Right lobe of liver (tissue), 6 donors: ENCODE measurements around the gene RBM15. TPM values are rescaled to one million over a fixed set of nuclear protein-coding genes. Genes with fewer than 3 reads are reported as not detected.
A peak's percentile ranks its signal among the peaks of the same experiment; 100 is the strongest.

Experiments used
- ATAC-seq, 4 donors: fragments of 200-7000 bp; cut with Tn5 transposase; one replicate each; pipeline ENCODE4 v1.9.1; 2020; ENCODE audit warnings: mild to moderate bottlenecking in 4 of 4, moderate library complexity in 4 of 4
- DNase-seq, 3 donors: peaks; one replicate each; pipeline ENCODE4 v3.0.0-alpha.2; 2020
- H3K27ac ChIP-seq, 3 donors: fragments of 200-600 bp; one replicate each; pipeline ENCODE4 v1.8.0; 2022
- H3K27me3 ChIP-seq, 2 donors: fragments of 200-600 bp; one replicate each; pipeline ENCODE4 v1.8.0; 2022
- H3K36me3 ChIP-seq, 4 donors: fragments of 200-600 bp; sonication (generic) in 1 of 4; one replicate each; pipeline versions ENCODE4 v1.5.1 to v1.8.0; 2017 to 2022; ENCODE audit warnings: control low read depth in 1 of 4
- H3K4me1 ChIP-seq, 4 donors: fragments of 200-600 bp; sonication (generic) in 1 of 4; one replicate each; pipeline versions ENCODE4 v1.5.1 to v1.8.0; 2017 to 2022; ENCODE audit warnings: control low read depth in 1 of 4
- H3K4me3 ChIP-seq, 3 donors: fragments of 200-600 bp; one replicate each; pipeline ENCODE4 v1.8.0; 2022
- H3K9me3 ChIP-seq, 4 donors: fragments of 200-600 bp; sonication (generic) in 1 of 4; one replicate each; pipeline versions ENCODE4 v1.5.1 to v1.8.0; 2017 to 2022; ENCODE audit warnings: control low read depth in 1 of 4
- POLR2A ChIP-seq: fragments of 450-650 bp; IDR thresholded peaks from one replicate; pipeline ENCODE4 v1.6.1; 2017; ENCODE audit warnings: antibody characterized with exemption, mild to moderate bottlenecking
- WGBS: methylation state at CpG from one replicate; pipeline ENCODE4 v1.1.6; 2018; ENCODE audit warnings: low coverage, low lambda C conversion rate; ENCODE audit not compliant: insufficient coverage; ENCODE audit errors: missing lambda C conversion rate; 5-methylcytosine and 5-hydroxymethylcytosine counted together
- intact Hi-C, 2 donors: fragments of 100-400 bp; cut with DNase I; formaldehyde crosslinking; loops; one replicate each; pipeline versions ENCODE4 v1.11.2 to v1.14.1; 2022
- total RNA-seq, 6 experiments: library from RNA; depleted of rRNA in 2 of 6; stranded (reverse); fragments of >200 nt in 2 of 6; fragmentation: NEBNext Ultra II Directional in 3 of 6; extraction: Animal tissue kit (Norgen Biotek cat#: 25700) in 3 of 6; gene quantifications; one replicate each; pipeline versions ENCODE4 v1.1.0 to v1.2.4, GENCODE V29; 2016 to 2023
- TF ChIP-seq, protein P1 (sequence below), 4 donors: fragments of 200-600 bp in 3 of 4; fragments of 450-650 bp in 1 of 4; IDR thresholded peaks; one replicate each; pipeline versions ENCODE4 v1.5.1 to v1.8.0; 2016 to 2022; ENCODE audit warnings: antibody characterized with exemption in 4 of 4, mild to moderate bottlenecking in 2 of 4
- donor health status: DM: no; HTN: yes; CAD: no.
- donor health status: DM: no; HTN: no; CAD: no.
- donor health status: DM: no; HTN: no; CAD: no.
- donor health status: DM: no; HTN: yes; CAD: no.
- donor health status: DM: no; HTN: yes; CAD: no.

RBM15 gene
- total RNA-seq, 6 experiments from 2014 or later, result 8.9 to 15.1 (median 12.2) TPM

GRCh38 chr1:110393691-110394492 lies 54.7 kb downstream of the RBM15 start:
- ATAC-seq (peak in 3 of 4 donors; percentile 33 to 81 (median 43)), DNase-seq (no peak)
- no peaks in the 10 kb centered on the region for H3K9me3 ChIP-seq
- H3K4me3 ChIP-seq, result no peak overlapping the region
- peaks cover 0 to 13% (median 0%) of the 10 kb centered on the region in 4 donors for H3K4me1 ChIP-seq
- TF ChIP-seq, protein P1, sequence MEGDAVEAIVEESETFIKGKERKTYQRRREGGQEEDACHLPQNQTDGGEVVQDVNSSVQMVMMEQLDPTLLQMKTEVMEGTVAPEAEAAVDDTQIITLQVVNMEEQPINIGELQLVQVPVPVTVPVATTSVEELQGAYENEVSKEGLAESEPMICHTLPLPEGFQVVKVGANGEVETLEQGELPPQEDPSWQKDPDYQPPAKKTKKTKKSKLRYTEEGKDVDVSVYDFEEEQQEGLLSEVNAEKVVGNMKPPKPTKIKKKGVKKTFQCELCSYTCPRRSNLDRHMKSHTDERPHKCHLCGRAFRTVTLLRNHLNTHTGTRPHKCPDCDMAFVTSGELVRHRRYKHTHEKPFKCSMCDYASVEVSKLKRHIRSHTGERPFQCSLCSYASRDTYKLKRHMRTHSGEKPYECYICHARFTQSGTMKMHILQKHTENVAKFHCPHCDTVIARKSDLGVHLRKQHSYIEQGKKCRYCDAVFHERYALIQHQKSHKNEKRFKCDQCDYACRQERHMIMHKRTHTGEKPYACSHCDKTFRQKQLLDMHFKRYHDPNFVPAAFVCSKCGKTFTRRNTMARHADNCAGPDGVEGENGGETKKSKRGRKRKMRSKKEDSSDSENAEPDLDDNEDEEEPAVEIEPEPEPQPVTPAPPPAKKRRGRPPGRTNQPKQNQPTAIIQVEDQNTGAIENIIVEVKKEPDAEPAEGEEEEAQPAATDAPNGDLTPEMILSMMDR (IDR thresholded peaks at IDR 0.05), result no peak
- TF ChIP-seq POLR2A, result no peak
- peaks cover 0 to 5% (median 0%) of the 10 kb centered on the region in 4 donors for H3K36me3 ChIP-seq
- intact Hi-C loops, result loop anchor here in 1 of 2 donors (10.0 kb wide), 1 partner anchor 49 kb away; no protein-coding TSS in a partner anchor
- H3K27ac ChIP-seq, result no peak overlapping the region
- 71% methylated on average over 3 of the region's 3 CpGs for WGBS
- no peaks in the 10 kb centered on the region for H3K27me3 ChIP-seq

DNA sequence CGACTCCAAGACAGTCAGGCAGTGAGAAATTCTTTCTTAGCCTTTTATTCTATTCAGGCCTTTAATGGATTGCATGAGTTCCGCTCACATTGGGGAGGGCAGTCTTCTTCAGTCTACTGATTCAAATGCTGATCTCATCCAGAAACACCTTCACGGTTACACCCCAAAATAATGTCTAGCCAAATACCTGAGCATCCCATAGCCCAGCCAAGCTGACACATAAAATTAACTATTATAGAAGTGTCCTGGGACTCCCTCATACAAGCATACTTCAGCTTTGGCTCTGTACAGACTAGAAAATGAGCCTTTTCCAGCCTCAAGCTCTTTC lies 55.3 kb downstream of the RBM15 start:
- no peaks in the 10 kb centered on the region for H3K27me3 ChIP-seq
- 96% methylated on average over 2 of the region's 3 CpGs for WGBS
- H3K9me3 ChIP-seq, result no peaks in the 10 kb centered on the region
- H3K36me3 ChIP-seq, result peaks cover 0 to 11% (median 1%) of the 10 kb centered on the region in 4 donors
- H3K4me3 ChIP-seq, result no peak overlapping the region
- H3K4me1 ChIP-seq, result peaks cover 0 to 13% (median 0%) of the 10 kb centered on the region in 4 donors
- intact Hi-C loops, result loop anchor here in 1 of 2 donors (10.0 kb wide), 1 partner anchor 50 kb away; no protein-coding TSS in a partner anchor
- DNase-seq, result no peak
- H3K27ac ChIP-seq, result no peak overlapping the region
- TF ChIP-seq, protein P1 (IDR thresholded peaks at IDR 0.05), result no peak
- no peak for TF ChIP-seq POLR2A
- ATAC-seq, result no peak

Other genes with a start within 250 kb of the RBM15 start
- gene UBL4B, start 226.9 kb upstream of the RBM15 start, total RNA-seq, result not detected
- gene SLC6A17, start 188.9 kb upstream of the RBM15 start, total RNA-seq, result not detected
- gene KCNC4, start 129.1 kb upstream of the RBM15 start, total RNA-seq, result 1 to 10 TPM in 4 of 6 experiments, under 1 TPM in 2; 0.37 to 4.4 (median 1.7) TPM
- gene SLC16A4, start 51.6 kb downstream of the RBM15 start, total RNA-seq, result 1 to 10 TPM in 5 of 6 experiments, under 1 TPM in 1; 0.49 to 4.0 (median 3.4) TPM
- 10 to 100 TPM; 47.6 to 81.4 (median 53.9) TPM for gene LAMTOR5, start 68.3 kb downstream of the RBM15 start, total RNA-seq
- not detected for gene PROK1, start 111.8 kb downstream of the RBM15 start, total RNA-seq
- gene KCNA10, start 179.8 kb downstream of the RBM15 start, total RNA-seq, result not detected